HG02973 (cell line): ENCODE results near the gene APLP2.

Experiments used
- ATAC-seq: cut with Tn5 transposase; IDR thresholded peaks from one replicate; pipeline ENCODE4 v1.9.1; 2021; ENCODE audit warnings: moderate library complexity; ENCODE audit not compliant: unreplicated experiment

APLP2 gene

DNA sequence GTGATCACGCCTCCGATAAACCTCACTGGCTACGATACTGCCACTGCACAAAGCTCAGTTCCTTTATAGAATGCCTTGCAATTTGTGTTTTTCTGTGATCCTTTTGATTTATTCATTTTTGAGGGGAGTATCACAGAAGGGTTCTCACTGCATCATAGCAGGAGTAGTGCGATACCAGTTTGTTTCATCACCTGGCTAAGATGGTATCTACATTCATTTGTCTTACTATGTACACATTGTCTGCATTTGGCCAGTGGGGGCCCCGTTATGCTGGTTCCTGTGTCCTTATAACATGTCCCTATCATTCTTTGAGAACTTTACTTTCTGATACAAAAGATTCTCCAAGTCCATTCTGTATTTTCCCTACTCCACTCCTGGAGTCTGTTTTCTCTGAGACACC, 44.6 kb downstream of the APLP2 start:
- no peak for ATAC-seq

- ATAC-seq: no peak
Observed at GRCh38 chr11:130114726-130115125, 45.0 kb downstream of the APLP2 start.

DNA sequence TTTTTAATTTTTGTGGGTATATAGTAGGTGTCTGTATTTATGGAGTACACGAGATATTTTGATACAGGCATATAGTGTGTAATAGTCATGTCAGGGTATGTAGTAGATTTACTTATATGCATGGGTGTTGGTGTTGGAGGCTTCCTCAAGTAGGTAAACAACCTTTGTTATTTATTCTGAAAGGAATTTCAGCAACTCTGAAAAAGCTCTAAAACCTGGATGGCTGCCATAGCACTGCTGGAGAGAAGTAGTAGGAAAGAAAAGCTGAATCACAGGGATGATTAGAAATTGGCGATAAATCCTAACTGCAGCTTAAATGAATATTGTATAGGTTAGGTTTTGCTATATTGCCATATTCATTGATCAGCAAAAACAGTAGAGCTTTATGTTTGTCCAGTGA, 45.5 kb downstream of the APLP2 start:
- ATAC-seq: no peak

GRCh38 chr11:130118165-130118564, 48.5 kb downstream of the APLP2 start:
- peak; percentile 92 for ATAC-seq

- peak; percentile 38 for ATAC-seq
Observed at GRCh38 chr11:130118636-130119387, 49.1 kb downstream of the APLP2 start.

DNA sequence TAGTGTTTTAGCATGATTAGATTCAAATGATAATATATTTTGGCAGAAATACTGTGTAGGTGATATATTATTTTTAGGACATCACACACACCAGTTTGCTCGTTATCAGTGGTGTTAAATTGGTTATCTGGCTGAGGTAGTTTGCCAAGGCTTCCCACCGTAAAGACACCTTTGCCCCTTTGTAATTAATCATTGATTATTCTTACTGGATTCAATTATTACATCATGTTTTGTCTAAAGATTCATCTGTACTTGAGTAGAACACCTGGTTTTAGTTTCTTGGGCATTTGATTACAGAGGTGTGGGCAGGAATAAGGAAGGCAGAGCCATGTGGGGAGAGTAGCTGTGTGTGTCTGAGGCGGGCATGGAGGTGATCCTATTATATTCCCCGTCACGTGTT, 50.4 kb downstream of the APLP2 start:
- ATAC-seq: no peak

GRCh38 chr11:130121445-130121978, 51.8 kb downstream of the APLP2 start:
- ATAC-seq: no peak

DNA sequence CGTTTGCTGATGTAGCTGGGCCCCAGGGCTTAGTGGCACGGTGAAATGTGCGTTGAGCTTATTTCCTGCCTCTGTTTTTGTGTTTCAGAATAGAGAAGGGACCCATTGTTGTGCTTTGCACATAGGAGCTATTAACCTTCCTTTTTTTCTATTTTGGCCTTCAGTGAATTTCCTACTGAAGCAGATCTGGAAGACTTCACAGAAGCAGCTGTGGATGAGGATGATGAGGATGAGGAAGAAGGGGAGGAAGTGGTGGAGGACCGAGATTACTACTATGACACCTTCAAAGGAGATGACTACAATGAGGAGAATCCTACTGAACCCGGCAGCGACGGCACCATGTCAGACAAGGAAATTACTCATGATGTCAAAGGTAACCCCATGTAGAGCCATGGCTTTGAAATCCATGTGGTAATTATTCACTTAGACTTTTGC, 52.5 kb downstream of the APLP2 start:
- no peak for ATAC-seq

DNA sequence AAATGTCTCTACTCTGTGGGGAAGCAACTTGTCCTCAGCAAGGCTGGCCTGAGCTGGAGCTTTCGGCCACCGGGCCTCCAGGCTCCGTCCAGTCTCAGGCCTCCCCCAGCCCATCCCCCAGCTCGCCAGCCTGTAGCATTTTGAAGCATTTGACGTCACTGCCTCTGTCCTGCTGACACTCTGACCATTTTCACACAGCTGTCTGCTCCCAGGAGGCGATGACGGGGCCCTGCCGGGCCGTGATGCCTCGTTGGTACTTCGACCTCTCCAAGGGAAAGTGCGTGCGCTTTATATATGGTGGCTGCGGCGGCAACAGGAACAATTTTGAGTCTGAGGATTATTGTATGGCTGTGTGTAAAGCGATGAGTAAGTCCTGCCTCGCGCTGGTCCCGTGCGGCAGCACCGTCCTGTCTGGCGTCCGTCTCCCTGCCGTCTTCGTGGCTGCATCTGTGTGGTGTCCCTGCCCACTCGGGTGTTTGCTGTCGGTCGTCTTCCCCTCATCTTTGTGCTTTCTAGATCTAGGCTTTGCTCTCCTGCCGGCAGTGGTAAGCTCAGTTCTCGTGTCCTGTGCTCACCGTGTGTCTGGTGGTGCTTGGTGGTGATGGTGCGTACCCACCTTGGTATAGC, 53.8 kb downstream of the APLP2 start:
- ATAC-seq: no peak

DNA sequence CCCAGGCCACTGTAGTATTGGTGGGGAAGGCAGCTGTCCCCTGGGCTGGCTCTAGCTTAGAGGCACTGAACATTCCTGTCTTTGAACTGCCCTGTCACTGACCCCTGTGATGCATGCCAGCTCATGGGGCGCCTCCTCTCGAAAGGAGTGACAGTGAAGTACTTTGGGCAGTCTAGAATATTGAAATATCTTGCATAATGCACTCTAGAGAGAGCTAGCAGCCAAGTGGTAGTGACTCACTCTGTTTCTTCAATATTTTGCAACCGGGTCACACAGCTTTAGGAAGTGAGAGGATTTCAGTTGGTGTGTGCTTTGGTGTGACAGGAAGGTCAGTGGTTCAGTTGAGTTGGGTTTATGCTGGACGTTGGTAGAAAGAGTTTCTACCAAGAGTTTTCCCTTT, 54.4 kb downstream of the APLP2 start:
- ATAC-seq: no peak

DNA sequence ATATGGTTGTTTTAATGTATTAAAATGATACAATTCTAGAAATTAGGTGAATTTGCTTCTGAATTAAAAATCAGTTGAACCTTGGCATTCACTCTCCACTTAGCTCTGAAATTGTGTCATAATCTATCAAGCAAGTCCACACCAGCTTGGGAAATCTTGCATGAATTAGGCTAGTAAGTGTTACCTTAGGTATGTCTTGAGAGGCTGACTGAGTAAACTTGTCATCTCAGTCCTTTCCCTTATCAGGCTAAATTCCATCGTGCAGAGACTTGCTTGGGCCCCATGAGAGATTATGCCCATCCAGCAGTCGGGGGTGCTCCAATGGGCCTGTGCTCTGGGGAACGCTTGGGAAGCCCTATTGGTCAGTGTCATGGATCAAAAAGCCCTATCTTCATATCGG, 55.9 kb downstream of the APLP2 start:
- ATAC-seq: no peak

GRCh38 chr11:130126516-130126915, 56.8 kb downstream of the APLP2 start:
- no peak for ATAC-seq

- ATAC-seq: no peak
Observed at GRCh38 chr11:130127509-130127908, 57.8 kb downstream of the APLP2 start.

- ATAC-seq: no peak
Observed at GRCh38 chr11:130128626-130129025, 58.9 kb downstream of the APLP2 start.

DNA sequence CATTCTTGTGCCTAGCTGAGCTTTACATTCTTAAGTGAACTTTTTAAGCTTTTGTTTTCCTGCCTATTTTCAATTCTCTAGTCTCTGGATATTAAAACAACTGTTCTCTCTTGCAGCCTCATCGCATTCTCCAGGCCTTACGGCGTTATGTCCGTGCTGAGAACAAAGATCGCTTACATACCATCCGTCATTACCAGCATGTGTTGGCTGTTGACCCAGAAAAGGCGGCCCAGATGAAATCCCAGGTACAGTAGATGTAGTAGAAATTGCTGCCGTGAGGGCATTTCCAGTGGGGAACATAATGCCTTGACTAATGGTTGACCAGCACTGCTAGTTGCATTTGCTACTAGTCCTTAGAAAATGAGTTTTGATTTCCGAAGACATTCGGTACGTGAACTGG, 60.2 kb downstream of the APLP2 start:
- no peak for ATAC-seq

GRCh38 chr11:130131961-130132850, 62.5 kb downstream of the APLP2 start:
- no peak for ATAC-seq

GRCh38 chr11:130133716-130134115, 64.0 kb downstream of the APLP2 start:
- no peak for ATAC-seq

DNA sequence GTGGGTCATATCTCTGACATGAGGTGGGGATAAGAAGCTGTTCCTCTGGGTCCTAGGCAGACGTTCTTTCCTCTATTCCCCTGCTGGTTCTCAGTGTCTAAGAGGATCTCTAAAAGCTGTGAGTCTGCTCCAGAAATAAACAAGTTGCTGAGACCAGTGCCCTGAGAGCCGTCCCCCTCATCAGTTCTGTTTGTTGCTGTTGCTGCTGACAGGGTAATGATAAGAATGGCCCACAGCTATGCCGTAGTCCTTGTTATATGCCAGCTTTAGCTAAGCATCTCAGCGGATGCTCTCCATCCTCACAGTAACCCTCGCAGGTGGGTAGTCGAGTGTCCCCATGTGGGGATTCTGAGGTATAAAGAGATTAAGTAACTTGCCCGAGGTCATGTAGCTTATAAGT, 66.4 kb downstream of the APLP2 start:
- no peak for ATAC-seq

GRCh38 chr11:130137999-130138398, 68.3 kb downstream of the APLP2 start:
- no peak for ATAC-seq

GRCh38 chr11:130139401-130139800, 69.7 kb downstream of the APLP2 start:
- no peak for ATAC-seq

DNA sequence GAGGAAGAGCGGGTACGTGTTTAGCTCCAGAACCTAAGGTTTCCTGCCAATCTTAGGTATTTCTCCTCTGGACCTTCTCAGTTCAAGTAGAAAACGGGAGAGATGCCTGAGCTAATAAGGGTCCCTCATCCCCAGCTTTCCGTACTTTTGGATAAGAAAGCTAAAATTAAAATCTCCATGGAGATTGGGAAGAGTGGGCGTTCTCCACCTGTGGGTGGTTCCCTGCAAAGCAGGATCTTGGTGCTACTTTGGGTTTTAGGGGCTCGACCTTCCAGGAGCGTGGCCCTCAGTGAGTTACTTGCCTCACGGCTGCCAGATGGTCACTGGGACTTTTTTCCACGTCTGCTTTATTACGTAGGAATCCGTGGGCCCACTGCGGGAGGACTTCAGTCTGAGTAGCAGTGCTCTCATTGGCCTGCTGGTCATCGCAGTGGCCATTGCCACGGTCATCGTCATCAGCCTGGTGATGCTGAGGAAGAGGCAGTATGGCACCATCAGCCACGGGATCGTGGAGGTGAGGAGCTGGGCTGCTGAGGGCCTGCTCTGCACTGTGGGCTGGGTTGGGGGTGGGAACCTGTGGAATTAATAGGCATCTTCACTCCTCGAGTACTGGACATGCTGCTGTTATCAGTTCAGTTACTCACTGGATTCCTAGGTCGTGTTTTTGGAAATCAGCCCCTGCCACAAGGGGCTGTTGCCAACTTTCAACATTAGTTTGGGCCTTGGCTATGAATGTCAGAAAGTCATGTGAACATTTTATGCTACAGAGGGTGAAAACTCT, 72.1 kb downstream of the APLP2 start:
- ATAC-seq: no peak
